ENCODE results near the gene GNB5. TPM values are rescaled to one million over a fixed set of nuclear protein-coding genes. Genes with fewer than 3 reads are reported as not detected.

The GNB5 gene
- total and polyA plus RNA-seq, 2 of the 13 experiments (the other 11 are each of a cell fraction or from before 2014, with no cell fraction given) = 13.7 to 14.4 TPM

GRCh38 chr15:52179278-52180195 is 11.7 kb downstream of the GNB5 start (continued):
- TF ChIP-seq ZFP91 (CRISPR knock-in tag; IDR thresholded peaks at IDR 0.05; ENCODE audit: borderline replicate concordance) = peak; percentile 42; the same call in 1 of the 2 replicates
- no peak for TF ChIP-seq ZNF468 (CRISPR knock-in tag; IDR thresholded peaks at IDR 0.05)
- TF ChIP-seq ZNF761 (CRISPR knock-in tag; conservative IDR thresholded peaks at IDR 0.05) = 0 out of 2 replicates have a peak, but pooled peaks have one; percentile 80
- peak; percentile 65; the same call in 1 of the 2 replicates for TF ChIP-seq ZNF558 (CRISPR knock-in tag; IDR thresholded peaks at IDR 0.05; ENCODE audit: borderline replicate concordance)
- no peak; the same call in 1 of the 2 replicates for TF ChIP-seq ZNF367 (CRISPR knock-in tag; IDR thresholded peaks at IDR 0.05; ENCODE audit: borderline replicate concordance)
- TF ChIP-seq FUBP1 (CRISPR knock-in tag; IDR thresholded peaks at IDR 0.05; ENCODE audit: borderline replicate concordance) = no peak
- 0 out of 2 replicates have a peak, but pooled peaks have one; percentile 15 for TF ChIP-seq ZSCAN5A (CRISPR knock-in tag; IDR thresholded peaks at IDR 0.05; ENCODE audit: borderline replicate concordance)
- no peak for TF ChIP-seq IRF1 (CRISPR knock-in tag; IDR thresholded peaks at IDR 0.05; ENCODE audit: low read depth)
- no peak for TF ChIP-seq SCMH1 (CRISPR knock-in tag; IDR thresholded peaks at IDR 0.05; ENCODE audit: borderline replicate concordance)
- peak; percentile 19; the same call in 1 of the 2 replicates for TF ChIP-seq RCOR2 (CRISPR knock-in tag; IDR thresholded peaks at IDR 0.05)
- TF ChIP-seq HNRNPK (IDR thresholded peaks at IDR 0.05; ENCODE audit: low read depth, low read length, poor library complexity, severe bottlenecking) = no peak
- peak; percentile 73; the same call in 1 of the 2 replicates for TF ChIP-seq ZNF800 (CRISPR knock-in tag; IDR thresholded peaks at IDR 0.05)
- TF ChIP-seq ARHGAP35 (CRISPR knock-in tag; IDR thresholded peaks at IDR 0.05; ENCODE audit: borderline replicate concordance) = no peak
- TF ChIP-seq YY1 (IDR thresholded peaks at IDR 0.05; ENCODE audit: insufficient read depth, insufficient replicate concordance, low read depth, low read length) = peak; percentile 56
- TF ChIP-seq EP300 (IDR thresholded peaks at IDR 0.05; ENCODE audit: low read depth in 2 of 2, low read length in 2 of 2) = no peak
- no peak for TF ChIP-seq EP300 (CRISPR knock-in tag; IDR thresholded peaks at IDR 0.05; ENCODE audit: borderline replicate concordance)
- TF ChIP-seq ZNF777 (CRISPR knock-in tag; IDR thresholded peaks at IDR 0.05) = peak; percentile 75

Data from HepG2 (cell line).